Activated CD4-positive, alpha-beta T cell treated with anti-CD3 and anti-CD28 coated beads, Interleukin-2, amount 10 ng/mL, durations not matched to agents 24 days and 14 days (primary cell): Measurements from ENCODE around the gene YJEFN3. TPM values are rescaled to one million over a fixed set of nuclear protein-coding genes. Genes with fewer than 3 reads are reported as not detected.

Experiments used
- DNase-seq: peaks from one replicate; pipeline ENCODE4 v3.0.0; 2022
- H3K27ac Mint-ChIP-seq: one replicate; pipeline ENCODE4 v1.8.0; 2022; ENCODE audit warnings: mild to moderate bottlenecking, mixed read lengths
- H3K27me3 Mint-ChIP-seq: one replicate; pipeline ENCODE4 v1.8.0; 2022; ENCODE audit warnings: mixed read lengths
- H3K36me3 Mint-ChIP-seq: one replicate; pipeline ENCODE4 v1.8.0; 2022; ENCODE audit warnings: low read depth, mild to moderate bottlenecking, mixed read lengths
- H3K4me1 Mint-ChIP-seq: one replicate; pipeline ENCODE4 v1.8.0; 2021; ENCODE audit warnings: mixed read lengths
- H3K4me3 Mint-ChIP-seq: one replicate; pipeline ENCODE4 v1.8.0; 2022; ENCODE audit warnings: mild to moderate bottlenecking, moderate library complexity, mixed read lengths
- H3K9me3 Mint-ChIP-seq: one replicate; pipeline ENCODE4 v1.8.0; 2021; ENCODE audit warnings: mixed read lengths
- intact Hi-C: fragments of 100-400 bp; cut with micrococcal nuclease; formaldehyde crosslinking; loops from one replicate; pipeline ENCODE4 v1.15.1; 2023
- total RNA-seq: library from RNA; stranded (reverse); gene quantifications from 2 replicates; pipeline ENCODE4 v1.2.3, GENCODE V29; 2022

YJEFN3 gene
- total RNA-seq, 1 donor from 2014 or later: 14.6 TPM

DNA sequence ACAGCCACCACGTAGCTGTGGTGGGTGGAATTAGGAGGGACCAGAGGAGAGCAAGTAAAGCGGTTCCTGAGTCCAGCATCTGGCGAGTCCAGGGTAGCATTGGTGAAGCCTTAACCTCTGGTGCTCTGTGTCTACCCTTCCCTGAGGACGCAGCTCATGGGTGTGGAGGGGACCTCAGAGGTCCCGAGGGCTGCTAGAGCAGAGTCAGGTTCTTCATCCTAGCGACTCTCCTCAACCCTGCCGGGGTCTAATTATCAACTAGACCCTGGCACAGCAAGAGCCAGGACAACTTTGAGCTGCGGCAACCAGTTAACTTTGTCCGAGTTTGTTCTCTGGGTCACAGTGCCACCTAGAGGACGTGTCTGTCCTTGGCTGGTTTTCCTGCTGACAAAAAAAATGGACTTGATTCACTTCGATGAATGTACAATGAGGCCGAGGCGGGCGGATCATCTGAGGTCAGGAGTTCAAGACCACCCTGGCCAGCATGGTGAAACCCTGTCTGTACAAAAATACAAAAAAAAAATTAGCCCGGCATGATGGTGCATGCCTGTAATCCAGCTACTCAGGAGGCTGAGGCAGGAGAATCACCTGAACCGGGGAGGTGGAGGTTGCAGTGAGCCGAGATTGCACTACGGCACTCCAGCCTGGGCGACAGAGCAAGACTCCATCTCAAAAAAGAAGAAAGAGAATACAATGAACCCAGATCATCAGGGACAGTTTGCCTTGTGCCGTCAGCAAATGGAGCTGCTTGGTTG is 38.3 kb upstream of the YJEFN3 start:
- Mint-ChIP-seq H3K4me3 (peak overlapping the region; percentile 37), H3K36me3 (peaks cover 18% of the 10 kb centered on the region), H3K27me3 (no peaks in the 10 kb centered on the region), H3K27ac (peak overlapping the region; percentile 98), H3K4me1 (peaks cover 36% of the 10 kb centered on the region), H3K9me3 (no peaks in the 10 kb centered on the region)
- DNase-seq: peak; percentile 94
- intact Hi-C loops: loop anchor here (1.0 kb wide), 2 partner anchors 85 to 170 kb away; partner anchors contain the start of genes GATAD2A, MAU2 and SUGP1

- DNase-seq: no peak
- Mint-ChIP-seq H3K9me3 (no peaks in the 10 kb centered on the region), H3K27me3 (no peaks in the 10 kb centered on the region), H3K4me3 (no peak overlapping the region), H3K36me3 (peaks cover 25% of the 10 kb centered on the region), H3K4me1 (peaks cover 36% of the 10 kb centered on the region), H3K27ac (no peak overlapping the region)
- intact Hi-C loops: no loop called here
These were observed 37.2 kb upstream of the YJEFN3 start for GRCh38 chr19:19491321-19492025.

GRCh38 chr19:19492026-19492610 is 36.6 kb upstream of the YJEFN3 start:
- Mint-ChIP-seq H3K4me1 (peaks cover 34% of the 10 kb centered on the region), H3K9me3 (no peaks in the 10 kb centered on the region), H3K27ac (no peak overlapping the region), H3K36me3 (peaks cover 31% of the 10 kb centered on the region), H3K27me3 (no peaks in the 10 kb centered on the region), H3K4me3 (no peak overlapping the region)
- no peak for DNase-seq
- intact Hi-C loops: no loop called here

GRCh38 chr19:19493841-19494546 is 34.7 kb upstream of the YJEFN3 start:
- Mint-ChIP-seq H3K4me3 (no peak overlapping the region), H3K27me3 (no peaks in the 10 kb centered on the region), H3K27ac (no peak overlapping the region), H3K36me3 (peaks cover 33% of the 10 kb centered on the region), H3K4me1 (peaks cover 19% of the 10 kb centered on the region), H3K9me3 (no peaks in the 10 kb centered on the region)
- intact Hi-C loops: no loop called here
- DNase-seq: no peak

DNA sequence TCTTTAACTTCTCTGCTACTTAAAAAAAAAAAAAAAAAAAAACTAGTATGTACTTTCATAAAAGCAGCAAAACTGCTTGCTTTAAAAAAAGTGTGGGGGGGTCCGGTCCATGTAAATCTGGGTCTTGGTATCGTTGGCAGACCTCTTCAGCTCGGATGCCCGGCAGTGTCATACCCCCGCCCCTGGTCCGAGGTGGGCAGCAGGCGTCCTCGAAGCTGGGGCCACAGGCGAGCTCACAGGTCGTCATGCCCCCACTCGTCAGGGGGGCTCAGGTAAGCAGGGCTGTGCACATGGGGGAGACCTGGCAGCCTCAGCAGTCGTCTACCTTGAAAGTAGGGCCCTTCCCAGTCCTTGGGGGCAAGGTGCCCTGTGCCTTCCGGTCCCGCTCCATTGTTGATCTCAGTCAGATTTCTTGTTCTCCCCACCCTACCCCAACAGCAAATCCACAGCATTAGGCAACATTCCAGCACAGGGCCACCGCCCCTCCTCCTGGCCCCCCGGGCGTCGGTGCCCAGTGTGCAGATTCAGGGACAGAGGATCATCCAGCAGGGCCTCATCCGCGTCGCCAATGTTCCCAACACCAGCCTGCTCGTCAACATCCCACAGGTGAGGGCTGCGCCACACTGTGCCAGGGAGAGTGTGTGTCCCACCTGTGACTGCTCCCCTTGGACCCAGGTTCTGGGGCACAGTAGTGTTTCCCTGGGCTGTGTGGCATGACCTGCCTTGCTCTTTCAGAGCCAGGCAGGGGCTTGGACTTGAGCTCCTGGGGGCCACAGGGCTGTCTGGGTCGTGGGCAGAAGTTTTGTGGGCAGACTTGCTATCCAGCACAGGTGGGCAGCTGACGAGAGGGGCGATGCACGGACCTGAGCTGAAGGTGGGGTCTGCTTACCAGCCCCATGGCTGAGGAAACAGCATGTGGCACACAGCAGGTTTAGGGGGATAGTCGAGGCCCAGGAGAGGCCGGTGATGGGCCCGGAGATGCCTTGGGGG is 32.8 kb upstream of the YJEFN3 start:
- H3K27ac Mint-ChIP-seq: no peak overlapping the region
- peaks cover 2% of the 10 kb centered on the region for H3K4me1 Mint-ChIP-seq
- peaks cover 37% of the 10 kb centered on the region for H3K36me3 Mint-ChIP-seq
- intact Hi-C loops: no loop called here
- no peaks in the 10 kb centered on the region for H3K27me3 Mint-ChIP-seq
- DNase-seq: no peak
- H3K4me3 Mint-ChIP-seq: no peak overlapping the region
- no peaks in the 10 kb centered on the region for H3K9me3 Mint-ChIP-seq

- H3K27me3 Mint-ChIP-seq: no peaks in the 10 kb centered on the region
- H3K4me1 Mint-ChIP-seq: peaks cover 2% of the 10 kb centered on the region
- no peak overlapping the region for H3K4me3 Mint-ChIP-seq
- intact Hi-C loops: no loop called here
- DNase-seq: no peak
- no peak overlapping the region for H3K27ac Mint-ChIP-seq
- H3K9me3 Mint-ChIP-seq: no peaks in the 10 kb centered on the region
- peaks cover 54% of the 10 kb centered on the region for H3K36me3 Mint-ChIP-seq
These were observed 30.3 kb upstream of the YJEFN3 start for GRCh38 chr19:19498255-19498991.

- intact Hi-C loops: no loop called here
- DNase-seq: no peak
- Mint-ChIP-seq H3K9me3 (no peaks in the 10 kb centered on the region), H3K4me3 (no peak overlapping the region), H3K27me3 (no peaks in the 10 kb centered on the region), H3K27ac (no peak overlapping the region), H3K4me1 (peaks cover 2% of the 10 kb centered on the region), H3K36me3 (peaks cover 54% of the 10 kb centered on the region)
These were observed 29.3 kb upstream of the YJEFN3 start for GRCh38 chr19:19499272-19499995.

GRCh38 chr19:19500975-19501644 is 27.6 kb upstream of the YJEFN3 start:
- DNase-seq: no peak
- Mint-ChIP-seq H3K27ac (no peak overlapping the region), H3K36me3 (peaks cover 49% of the 10 kb centered on the region), H3K27me3 (no peaks in the 10 kb centered on the region), H3K9me3 (no peaks in the 10 kb centered on the region), H3K4me1 (peaks cover 2% of the 10 kb centered on the region), H3K4me3 (no peak overlapping the region)
- intact Hi-C loops: no loop called here

GRCh38 chr19:19501798-19502197 is 26.9 kb upstream of the YJEFN3 start:
- Mint-ChIP-seq H3K36me3 (peaks cover 50% of the 10 kb centered on the region), H3K27ac (no peak overlapping the region), H3K9me3 (no peaks in the 10 kb centered on the region), H3K27me3 (no peaks in the 10 kb centered on the region), H3K4me3 (no peak overlapping the region), H3K4me1 (peaks cover 3% of the 10 kb centered on the region)
- no peak for DNase-seq
- intact Hi-C loops: no loop called here

DNA sequence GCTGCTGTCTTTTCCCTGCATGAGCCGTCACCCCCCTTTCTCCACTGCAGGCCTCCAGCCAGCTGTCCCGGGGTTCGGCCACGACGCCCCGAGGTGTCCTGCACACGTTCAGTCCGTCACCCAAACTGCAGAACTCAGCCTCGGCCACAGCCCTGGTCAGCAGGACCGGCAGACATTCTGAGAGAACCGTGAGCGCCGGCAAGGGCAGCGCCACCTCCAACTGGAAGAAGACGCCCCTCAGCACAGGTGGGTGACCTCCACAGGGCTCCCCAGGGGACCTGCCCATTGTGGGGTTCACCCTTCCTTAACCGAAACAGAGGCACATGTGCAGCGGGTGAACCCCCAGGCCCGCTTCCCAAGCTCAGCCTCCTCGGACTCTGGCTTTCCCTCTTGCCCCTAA is 26.4 kb upstream of the YJEFN3 start:
- no peak for DNase-seq
- no peaks in the 10 kb centered on the region for H3K9me3 Mint-ChIP-seq
- H3K27ac Mint-ChIP-seq: no peak overlapping the region
- no peaks in the 10 kb centered on the region for H3K27me3 Mint-ChIP-seq
- H3K4me1 Mint-ChIP-seq: peaks cover 2% of the 10 kb centered on the region
- no peak overlapping the region for H3K4me3 Mint-ChIP-seq
- intact Hi-C loops: no loop called here
- peaks cover 51% of the 10 kb centered on the region for H3K36me3 Mint-ChIP-seq

DNA sequence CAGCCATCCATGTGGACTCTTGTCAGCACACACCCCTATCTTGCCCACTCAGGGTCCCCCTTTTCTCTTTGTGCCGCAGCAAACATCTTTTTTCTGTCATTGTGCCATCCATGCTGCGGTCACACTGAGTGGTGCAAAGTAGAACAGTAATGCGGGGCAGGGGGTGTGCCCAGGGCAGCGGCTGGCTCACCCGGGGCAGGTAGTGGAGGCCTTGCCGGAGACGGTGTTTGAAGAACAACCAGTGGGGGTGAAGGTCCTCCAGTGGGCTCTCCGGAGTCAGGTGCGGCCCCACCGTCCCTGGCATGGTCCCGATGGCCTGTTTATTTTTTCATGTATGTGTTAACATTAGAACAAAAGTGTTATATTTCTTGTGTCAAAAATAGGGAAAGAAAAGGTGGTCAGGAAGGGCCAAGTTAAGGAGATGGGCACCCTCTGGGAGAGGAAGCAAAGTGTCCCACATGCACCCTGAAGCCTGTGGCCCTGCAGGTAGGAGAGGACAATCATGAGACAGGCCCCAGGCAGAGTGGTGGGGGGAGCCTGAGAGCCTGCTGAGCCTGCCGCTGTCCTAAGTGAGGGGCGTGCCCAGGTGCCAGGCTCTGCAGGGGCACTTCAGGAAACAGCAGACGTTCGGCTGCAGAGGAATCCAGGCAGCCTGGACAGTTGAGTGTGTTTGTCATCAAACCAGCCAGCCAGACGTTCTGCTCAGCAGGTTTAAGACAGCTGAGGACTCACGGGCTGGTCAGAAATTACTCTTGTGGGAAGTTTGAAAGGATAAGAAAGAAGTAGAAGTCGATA is 25.7 kb upstream of the YJEFN3 start:
- no peak for DNase-seq
- H3K36me3 Mint-ChIP-seq: peaks cover 56% of the 10 kb centered on the region

More for the DNA sequence above, 25.7 kb upstream of the YJEFN3 start:
- peaks cover 1% of the 10 kb centered on the region for H3K4me1 Mint-ChIP-seq
- no peaks in the 10 kb centered on the region for H3K9me3 Mint-ChIP-seq
- H3K27ac Mint-ChIP-seq: no peak overlapping the region
- H3K4me3 Mint-ChIP-seq: no peak overlapping the region
- H3K27me3 Mint-ChIP-seq: no peaks in the 10 kb centered on the region
- intact Hi-C loops: no loop called here
